Inflammatory macrophage treated with lipopolysaccharide for 4 hours (primary cell): ENCODE data around the gene TRIOBP.

Experiments
- DNase-seq: peaks from one replicate; pipeline ENCODE4 v3.0.0-alpha.2; 2020

Gene TRIOBP

GRCh38 chr22:37750596-37751162 is 53.8 kb downstream of the TRIOBP start:
- no peak for DNase-seq

DNA sequence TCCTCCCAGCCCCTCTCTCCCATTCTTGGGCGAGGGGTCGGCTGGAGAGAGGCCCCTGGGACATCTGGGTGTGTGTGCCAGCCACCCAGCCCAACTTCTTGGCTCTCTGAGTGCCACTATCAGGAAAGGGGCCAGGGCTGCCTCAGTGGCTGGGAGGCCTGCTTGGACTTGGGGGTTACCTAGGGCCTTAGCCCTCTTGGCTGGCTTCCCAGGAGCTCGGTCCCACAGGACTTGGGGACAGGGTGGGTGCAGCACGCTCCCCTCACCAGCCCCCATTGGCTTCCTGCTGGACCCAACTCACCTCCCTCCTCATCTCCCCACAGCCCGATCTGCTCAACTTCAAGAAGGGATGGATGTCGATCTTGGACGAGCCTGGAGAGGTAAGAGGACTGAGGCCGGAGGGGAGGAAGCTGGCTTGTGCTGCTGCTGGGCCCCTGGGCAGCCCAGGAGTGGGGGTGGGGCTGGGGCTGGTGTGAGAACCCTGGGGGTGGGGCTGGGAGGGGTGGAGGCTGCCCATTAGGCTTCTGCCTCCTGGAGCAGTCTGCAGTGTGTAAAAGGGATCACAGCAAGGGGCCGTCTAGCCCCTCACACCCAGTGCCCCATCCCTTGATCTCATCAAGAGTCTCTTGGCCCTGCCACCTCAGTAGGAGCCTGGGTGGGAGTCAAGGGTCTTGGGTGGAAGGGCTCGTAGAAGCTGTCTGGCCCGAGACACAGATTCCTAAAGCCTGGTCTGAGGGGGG is 54.8 kb downstream of the TRIOBP start:
- DNase-seq = no peak

GRCh38 chr22:37752189-37753087 is 55.6 kb downstream of the TRIOBP start:
- DNase-seq = no peak

DNA sequence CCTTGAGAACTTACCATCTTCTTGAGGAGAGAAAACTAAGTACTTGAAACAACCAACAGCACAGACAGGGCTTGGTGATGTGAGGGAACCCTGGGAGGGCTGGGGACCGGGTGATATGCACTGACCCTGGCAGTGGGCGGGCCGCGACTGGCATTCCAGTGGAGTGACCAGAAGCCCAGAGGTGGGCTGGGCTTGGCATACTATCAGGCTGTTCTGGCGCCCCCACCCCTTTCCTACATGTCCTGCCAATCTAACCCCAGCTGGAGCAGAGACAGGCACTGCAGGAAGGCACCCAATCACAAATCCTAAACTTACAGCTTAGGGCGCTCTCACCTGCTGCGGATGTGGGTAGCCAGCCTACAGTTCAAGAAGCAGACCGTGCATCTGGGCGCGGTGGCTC is 56.9 kb downstream of the TRIOBP start:
- no peak for DNase-seq

DNA sequence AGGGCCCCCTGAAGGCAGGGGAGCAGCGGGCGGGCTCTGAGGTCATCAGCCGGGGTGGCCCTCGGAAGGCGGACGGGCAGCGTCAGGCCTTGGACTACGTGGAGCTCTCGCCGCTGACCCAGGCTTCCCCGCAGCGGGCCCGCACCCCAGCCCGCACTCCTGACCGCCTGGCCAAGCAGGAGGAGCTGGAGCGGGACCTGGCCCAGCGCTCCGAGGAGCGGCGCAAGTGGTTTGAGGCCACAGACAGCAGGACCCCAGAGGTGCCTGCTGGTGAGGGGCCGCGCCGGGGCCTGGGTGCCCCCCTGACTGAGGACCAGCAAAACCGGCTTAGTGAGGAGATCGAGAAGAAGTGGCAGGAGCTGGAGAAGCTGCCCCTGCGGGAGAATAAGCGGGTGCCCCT is 60.8 kb downstream of the TRIOBP start:
- DNase-seq = no peak

DNA sequence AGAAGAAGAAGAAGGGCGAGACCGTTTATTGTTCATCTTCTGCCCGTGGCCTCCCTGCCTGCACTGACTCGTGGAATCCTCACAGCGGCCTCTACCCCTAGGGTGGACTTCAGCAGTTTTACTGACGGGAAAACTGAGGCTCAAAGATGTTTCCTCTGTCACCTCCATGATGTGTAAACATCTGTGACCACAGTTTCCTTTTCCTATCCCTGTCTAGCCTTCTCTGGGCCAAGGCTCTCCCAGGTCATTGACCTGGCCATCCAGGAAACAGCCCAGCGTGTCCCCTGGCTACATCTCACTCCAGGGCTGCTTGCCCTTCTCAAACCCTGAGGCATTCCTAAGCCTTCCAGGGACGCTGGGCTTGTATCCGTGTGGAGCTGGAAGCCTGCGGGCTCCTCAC is 61.8 kb downstream of the TRIOBP start:
- no peak for DNase-seq

DNA sequence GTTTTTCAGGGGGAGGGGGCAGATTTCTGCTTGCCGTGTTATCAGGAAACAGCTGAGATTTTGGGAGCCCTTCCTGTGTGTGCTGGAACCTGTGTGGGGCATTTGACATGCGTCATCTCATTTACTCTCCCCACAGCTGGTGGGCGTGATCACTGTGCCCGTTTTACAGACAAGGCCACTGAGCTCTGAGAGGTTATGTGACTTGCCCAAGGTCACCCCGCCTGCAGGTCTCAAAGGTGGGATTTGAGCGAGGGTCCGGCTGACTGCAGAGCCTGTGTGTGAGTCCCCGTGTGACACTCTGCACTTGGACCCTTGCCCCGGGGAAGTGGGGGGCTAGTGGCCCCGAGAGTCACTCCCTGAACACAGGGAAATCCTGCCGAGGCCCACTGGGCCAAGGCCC is 62.4 kb downstream of the TRIOBP start:
- no peak for DNase-seq

DNA sequence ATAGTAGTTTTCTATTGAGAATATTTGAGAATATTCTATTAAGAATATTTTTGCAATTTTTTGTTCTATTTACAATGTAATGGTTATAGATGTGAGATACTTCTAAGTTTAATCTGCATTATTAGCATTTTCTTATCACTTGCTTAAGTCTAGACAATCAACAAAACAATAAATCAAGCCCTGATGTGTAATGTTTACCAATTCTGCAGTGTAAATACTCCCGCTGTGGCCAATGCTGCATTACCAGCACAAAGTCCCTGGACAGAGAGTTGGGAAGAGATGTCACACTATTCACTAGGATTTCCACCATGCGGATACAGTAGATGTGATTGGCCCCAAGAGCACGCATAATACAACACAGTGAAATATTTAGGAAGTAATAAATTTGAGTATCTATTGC is 63.3 kb downstream of the TRIOBP start:
- no peak for DNase-seq

DNA sequence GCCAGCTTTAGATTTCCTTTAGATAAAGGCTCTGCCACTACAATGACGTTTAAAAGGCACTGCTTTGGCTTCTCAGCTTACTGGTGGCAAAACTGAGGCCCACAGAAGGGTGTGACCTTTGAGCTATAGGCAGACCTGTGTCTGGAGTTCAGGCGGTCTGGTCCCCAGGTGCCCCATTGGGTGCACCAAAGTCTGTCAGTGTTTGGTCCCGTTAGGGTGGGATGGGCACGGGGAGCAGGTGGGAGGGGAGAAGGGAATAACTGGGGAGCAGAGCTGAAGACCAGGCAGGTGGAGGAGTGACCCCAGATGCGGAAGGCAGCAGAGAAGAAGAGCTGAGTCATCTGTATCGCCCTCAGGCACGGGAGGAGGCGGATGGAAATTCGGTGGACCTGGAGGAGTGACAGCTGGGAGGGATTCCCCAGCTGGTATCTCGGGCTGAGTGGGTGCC is 65.6 kb downstream of the TRIOBP start:
- no peak for DNase-seq

- DNase-seq = no peak
These were observed 66.2 kb downstream of the TRIOBP start for GRCh38 chr22:37763012-37763411.

- DNase-seq = no peak
These were observed 66.8 kb downstream of the TRIOBP start for GRCh38 chr22:37763652-37764051.

- no peak for DNase-seq
These were observed 67.8 kb downstream of the TRIOBP start for GRCh38 chr22:37764622-37765021.

GRCh38 chr22:37765498-37765897 is 68.7 kb downstream of the TRIOBP start:
- DNase-seq = no peak

- no peak for DNase-seq
These were observed 69.2 kb downstream of the TRIOBP start for GRCh38 chr22:37765953-37766576.

DNA sequence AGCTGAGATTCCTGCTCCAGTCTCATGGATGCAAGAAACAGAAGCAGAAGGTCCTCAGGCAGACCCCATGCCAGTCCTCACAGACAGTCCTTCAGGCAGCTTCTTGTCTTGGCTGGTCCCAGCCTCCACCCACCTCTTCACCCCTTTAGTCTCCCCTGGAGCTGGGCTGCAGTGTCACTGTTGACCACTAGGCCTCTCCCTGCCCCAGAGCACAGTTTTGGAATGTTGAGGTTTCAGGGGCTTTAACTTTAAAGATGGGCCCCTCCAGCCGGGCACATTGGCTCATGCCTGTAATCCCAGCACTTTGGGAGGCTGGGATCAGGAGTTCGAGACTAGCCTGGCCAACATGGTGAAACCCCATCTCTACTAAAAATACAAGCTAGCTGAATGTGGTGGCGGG is 71.4 kb downstream of the TRIOBP start:
- no peak for DNase-seq

- no peak for DNase-seq
These were observed 72.2 kb downstream of the TRIOBP start for GRCh38 chr22:37769056-37769455.

DNA sequence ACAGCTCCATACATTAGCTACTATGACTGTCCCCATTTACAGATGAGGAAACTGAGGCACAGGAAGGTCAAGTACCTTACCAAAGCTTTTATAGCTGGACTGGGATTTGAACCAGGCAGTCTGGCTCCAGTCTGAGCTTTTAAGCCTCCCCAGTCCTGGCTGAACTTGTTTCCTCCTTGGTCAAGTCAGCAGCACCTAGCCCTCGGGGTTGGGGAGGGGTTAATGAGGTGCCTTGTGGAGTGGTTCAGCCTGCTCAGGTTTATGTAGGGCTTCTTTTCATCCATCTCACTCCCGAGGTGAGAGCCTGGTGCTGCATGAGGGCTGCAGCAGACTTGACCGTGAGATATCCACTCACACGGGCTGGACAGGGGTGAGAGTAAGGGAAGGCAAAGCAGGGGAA is 74.2 kb downstream of the TRIOBP start:
- no peak for DNase-seq

- DNase-seq = no peak
These were observed 75.0 kb downstream of the TRIOBP start for GRCh38 chr22:37771702-37772427.

DNA sequence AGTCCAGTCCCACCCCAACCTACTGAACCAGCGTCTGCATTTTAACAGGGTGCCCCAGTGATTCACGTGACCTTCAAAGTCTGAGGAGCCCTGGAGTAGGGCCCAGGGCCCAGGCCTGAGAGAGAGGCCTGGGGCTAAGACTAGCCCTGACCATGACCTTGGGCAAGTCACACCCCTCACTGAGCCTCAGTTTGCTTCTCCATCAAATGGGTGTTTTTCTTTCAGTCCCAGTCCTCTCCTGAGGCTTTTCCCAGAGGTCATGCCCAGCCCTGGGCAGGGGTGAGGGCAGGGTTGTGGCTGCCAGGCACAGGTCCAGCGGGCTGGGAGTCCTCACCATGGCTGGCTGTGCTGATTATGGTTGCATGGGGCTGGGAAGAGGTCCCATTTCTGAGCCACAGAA is 77.9 kb downstream of the TRIOBP start:
- DNase-seq = no peak

DNA sequence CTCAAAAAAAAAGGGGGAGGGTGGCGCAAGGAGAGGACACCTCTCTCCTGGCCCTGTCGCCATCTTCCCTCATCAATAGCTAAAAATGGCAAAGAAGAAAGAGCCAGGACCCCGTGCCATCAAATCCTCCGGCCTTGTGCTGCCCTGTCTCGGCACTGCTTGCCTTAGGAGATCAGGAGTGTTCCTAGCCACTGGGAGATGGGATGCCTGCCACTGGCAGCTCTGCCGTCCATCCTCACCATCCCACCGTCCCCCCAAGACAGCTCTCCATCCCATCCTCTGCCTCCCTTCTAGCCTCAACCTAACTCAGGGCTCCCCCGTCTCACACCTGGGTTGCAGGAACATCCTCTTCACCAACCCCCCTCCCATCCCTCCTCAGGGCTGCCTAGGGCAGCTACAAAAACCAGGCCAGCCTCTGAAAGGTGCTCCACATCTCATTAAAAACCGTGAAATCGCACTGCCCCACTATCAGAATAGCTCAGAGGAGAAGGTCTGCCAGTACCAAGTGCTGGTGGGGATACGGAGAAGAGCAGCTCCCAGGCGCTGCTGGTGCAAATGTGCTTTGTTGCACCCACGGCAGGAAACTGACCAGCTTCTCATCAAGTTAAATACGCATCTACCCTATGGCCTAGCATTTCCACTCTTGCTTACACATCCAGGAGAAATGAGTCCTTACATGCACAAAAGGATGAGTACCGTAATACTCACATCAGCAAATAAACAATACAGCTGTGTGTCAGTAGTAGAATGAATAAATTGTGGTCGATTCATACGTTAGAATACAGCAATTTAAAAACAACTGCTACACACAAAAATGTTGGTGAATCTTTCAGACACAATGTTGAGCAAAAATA is 79.2 kb downstream of the TRIOBP start:
- DNase-seq = no peak

DNA sequence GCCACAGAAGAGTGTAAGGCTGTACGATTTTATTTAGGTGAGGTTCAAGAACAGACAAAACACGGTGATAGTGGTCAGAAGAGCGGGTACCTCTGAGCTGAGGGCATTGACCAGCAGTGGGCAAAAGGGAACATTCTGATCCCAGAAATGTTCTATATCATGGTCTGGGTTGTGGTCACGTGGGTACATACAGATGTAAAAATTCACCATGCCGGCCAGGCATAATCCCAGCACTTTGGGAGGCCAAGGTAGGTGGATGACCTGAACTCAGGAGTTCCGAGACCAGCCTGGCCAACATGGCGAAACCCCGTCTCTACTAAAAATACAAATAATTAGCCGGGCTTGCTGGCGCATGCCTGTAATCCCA is 79.8 kb downstream of the TRIOBP start:
- no peak for DNase-seq
